ENCODE results near the gene SUMF2.

DNA sequence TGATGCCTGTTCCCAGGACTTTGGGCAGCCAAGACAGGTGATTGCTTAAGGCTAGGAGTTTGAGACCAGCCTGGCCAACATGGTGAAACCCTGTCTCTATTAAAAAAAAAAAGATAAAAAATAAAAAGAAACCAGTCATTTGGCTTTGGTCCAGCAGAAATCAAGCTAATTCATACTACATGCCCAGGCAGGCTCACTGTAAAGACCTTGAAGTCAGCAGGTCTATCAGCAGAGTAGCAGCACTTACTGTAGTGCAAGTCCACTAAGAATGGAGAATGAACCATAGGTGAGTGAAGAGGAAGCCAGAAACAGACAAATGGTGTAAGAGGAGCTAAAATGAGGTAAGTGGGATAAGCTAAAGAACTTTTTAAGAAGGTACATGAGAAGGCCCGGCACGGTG is 37.5 kb upstream of the SUMF2 start:
- TF ChIP-seq, protein P1, sequence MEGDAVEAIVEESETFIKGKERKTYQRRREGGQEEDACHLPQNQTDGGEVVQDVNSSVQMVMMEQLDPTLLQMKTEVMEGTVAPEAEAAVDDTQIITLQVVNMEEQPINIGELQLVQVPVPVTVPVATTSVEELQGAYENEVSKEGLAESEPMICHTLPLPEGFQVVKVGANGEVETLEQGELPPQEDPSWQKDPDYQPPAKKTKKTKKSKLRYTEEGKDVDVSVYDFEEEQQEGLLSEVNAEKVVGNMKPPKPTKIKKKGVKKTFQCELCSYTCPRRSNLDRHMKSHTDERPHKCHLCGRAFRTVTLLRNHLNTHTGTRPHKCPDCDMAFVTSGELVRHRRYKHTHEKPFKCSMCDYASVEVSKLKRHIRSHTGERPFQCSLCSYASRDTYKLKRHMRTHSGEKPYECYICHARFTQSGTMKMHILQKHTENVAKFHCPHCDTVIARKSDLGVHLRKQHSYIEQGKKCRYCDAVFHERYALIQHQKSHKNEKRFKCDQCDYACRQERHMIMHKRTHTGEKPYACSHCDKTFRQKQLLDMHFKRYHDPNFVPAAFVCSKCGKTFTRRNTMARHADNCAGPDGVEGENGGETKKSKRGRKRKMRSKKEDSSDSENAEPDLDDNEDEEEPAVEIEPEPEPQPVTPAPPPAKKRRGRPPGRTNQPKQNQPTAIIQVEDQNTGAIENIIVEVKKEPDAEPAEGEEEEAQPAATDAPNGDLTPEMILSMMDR (IDR thresholded peaks at IDR 0.05) = no peak
- no peak for TF ChIP-seq POLR2A (IDR thresholded peaks at IDR 0.05)
